HG03064 (cell line): ENCODE data around the gene PPP1R2C.

ENCODE experiments used
- ATAC-seq: cut with Tn5 transposase; IDR thresholded peaks from one replicate; pipeline ENCODE4 v1.9.1; 2021; ENCODE audit warnings: low read depth; ENCODE audit not compliant: unreplicated experiment

Gene PPP1R2C

DNA sequence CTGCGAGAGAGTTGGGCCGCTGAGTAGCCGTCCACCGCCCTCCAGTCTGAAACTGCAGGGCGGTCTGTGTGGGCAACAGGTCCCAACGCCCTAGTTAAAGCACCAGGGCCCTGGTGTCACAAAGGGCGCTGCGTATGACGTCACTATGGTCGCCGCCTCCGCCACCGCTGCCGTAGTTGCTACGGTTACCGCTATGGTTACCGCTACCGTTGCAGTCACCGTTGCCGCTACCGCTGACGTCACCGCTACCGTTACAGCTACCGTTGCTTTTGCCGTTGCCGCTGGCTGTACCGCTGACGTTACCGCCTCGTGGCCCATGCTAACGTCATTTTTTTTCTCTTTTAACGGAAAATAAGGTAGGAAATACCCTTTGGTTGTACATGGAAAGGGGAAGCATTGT lies at the start of gene PPP1R2C:
Gene PPP1R2C, minus strand, starts transcription at position 68 of the 400 bp plus-strand sequence. CDS start 84 bp downstream, outside the sequence.
- no peak for ATAC-seq

DNA sequence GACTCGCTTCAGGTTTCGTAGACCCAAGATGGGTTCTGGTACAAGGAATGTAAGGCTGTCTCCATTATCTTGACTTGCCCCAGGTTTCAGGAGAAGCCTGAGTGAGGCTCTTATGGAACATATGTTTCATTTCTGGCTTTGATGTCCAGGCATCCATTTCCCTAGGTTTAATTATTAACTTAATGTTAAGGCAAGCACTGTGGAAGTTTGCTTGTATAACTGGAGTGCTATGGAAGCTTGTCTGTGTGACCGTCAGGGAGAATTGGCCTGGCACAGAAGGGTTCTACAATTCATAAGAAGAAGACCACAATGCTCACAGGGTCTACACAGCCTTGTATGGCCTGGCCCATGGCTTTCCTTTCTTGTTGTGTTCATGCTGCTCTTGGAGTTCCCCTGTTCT lies 47.2 kb upstream of the PPP1R2C start:
- no peak for ATAC-seq

DNA sequence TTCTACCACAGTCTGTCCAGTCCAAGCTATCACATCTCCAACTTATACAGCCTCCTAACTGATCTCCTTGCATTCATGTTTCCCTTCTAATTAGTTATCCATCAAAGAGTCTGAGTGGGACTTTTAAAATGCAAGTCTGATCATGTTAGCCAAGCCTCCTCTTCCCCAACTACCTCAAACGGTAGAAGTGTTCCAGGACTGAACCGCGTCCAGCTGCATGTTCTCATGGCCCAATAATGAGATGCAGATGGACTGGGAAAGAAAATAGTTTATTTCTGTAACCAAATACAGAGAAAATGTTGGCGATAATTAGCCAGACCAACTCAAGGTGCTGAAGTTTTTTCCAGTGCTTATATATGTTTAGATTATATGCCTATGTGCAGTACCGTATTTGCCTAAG lies 46.6 kb upstream of the PPP1R2C start:
- ATAC-seq: no peak

DNA sequence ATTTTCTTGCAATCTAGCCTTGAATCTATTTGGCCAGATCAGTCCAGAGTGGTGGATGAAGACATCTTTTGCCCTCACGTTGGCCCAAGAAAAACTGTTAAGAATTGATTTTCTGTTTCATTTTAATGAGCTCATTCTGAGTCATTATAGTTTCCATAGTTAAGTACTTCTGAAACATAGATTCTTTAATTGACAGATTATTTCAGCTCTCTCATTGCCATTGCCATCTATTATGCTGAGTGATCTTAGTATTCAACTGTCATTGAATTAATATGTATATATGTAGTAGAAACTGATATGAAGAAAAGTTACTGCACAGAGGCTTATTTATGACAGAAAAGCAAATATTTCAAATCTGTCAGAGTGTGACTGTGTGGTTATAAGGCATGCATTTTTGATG lies 45.5 kb upstream of the PPP1R2C start:
- no peak for ATAC-seq

DNA sequence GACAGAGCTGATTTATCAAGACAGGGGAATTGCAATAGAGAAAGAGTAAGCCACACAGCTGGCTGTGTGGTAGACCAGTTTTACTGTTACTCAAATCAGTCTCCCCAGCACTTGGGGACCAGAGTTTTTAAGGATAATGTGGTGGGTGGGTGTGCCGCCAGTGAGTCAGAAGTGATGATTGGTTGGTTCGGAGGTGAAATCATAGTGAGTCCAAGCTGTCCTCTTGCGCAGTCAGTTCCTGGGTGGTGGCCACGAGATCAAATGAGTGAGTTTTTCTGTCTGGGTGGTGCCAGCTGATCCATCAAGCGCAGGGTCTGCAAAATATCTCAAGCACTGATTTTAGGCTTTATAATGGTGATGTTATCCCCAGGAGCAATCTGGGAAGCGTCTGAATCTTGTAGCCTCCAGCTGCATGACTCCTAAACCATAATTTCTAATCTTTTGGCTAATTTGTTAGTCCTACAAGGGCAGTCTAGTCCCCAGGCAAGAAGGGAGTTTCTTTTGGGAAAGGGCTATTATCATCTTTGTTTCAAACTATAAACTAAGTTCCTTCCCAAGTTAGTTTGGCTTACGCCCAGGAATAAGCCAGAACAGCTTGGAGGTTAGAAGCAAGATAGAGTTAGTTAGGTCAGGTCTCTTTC lies 44.0 kb upstream of the PPP1R2C start:
- no peak for ATAC-seq

DNA sequence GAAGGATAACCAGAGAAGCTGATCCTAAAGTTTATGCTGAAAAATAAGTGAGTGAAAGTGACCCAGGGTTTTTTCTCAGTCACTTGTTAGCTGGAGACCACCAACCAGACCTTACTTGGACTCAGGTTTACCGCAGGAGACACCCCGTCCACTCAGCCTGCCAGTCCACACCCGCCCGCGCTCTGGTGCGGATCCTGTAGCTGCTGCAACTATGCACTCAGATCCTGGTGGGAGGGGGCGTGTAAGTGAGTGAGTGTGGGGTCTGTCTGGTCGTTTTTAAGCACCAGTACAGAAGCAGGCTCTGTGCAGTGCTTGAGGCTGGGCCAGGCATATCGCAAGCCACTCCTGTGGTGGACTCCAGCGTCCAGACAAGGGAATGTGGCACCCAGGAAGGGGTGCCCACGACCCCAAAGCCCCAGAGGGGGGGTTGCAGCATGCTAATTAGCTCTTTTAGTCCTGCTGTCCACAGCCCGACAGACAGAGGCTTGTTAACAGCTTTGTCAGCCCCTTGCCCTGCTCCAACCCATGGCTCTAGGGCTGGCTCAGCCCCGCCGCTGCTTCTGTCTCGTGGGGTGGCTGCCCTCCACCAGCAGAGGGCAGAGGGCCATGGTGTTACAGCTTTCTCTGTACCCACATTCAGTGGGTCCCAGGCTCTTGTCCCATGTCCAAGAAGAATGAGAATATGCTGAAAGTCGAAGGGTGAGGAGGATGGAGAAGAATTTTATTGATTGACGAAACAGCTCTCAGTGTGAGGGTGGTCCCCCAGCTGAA lies 40.4 kb upstream of the PPP1R2C start:
- no peak for ATAC-seq

DNA sequence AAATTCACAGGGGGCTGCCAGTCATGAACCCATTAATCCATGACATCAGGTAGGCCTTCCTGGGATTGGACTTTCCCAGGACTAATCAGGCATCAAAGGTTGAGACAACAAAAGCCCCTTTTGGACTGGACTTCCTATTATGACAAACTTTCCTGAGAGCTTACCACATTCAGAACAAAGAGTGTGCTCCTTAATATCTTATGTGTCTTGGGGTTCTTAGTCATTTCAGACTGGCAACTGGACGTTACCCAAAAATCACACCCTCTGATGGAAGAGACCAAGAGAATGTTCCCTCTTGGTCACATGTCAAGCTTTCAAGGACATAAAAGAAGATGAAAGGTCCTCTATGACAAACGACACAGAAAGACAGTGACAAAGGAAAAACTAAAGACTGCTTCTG lies 31.6 kb upstream of the PPP1R2C start:
- ATAC-seq: no peak

DNA sequence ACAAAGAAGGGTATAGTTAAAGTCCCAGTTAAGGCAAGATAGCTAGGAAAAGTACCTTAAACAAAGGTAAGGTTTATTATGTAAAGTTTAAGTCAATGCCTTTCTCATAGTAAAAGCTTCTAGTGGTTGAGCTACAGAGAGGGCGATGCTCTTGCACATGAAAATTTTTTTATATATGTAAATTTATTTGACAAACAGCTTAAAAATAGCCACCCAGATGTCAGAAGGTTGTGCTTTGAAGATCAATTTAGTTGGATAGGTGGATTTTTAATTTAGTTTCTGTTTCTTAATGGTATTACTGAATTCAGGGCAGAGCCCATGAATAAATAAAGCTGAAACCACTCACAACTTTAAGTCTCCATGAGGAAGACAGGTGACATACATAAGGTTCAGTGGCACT lies 29.4 kb upstream of the PPP1R2C start:
- ATAC-seq: no peak

DNA sequence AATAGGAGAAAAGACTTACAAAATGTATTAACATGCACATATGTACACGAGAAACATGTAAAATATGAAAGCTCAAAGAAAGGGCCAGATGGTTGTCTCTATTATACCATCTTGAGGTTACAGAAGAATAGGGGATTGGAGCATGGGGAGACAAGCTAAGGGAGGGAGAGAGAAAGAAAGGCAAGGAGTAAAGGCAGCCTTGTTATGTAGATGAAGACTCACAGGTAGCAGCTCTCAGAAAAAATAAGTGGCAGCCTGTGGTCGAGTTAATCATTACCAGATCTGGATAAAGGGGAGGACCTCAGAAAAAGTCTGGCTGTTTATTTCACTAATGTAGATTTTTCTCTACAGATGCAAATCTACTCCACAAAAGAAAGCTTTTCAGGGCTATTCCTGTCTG lies 26.6 kb upstream of the PPP1R2C start:
- no peak for ATAC-seq

DNA sequence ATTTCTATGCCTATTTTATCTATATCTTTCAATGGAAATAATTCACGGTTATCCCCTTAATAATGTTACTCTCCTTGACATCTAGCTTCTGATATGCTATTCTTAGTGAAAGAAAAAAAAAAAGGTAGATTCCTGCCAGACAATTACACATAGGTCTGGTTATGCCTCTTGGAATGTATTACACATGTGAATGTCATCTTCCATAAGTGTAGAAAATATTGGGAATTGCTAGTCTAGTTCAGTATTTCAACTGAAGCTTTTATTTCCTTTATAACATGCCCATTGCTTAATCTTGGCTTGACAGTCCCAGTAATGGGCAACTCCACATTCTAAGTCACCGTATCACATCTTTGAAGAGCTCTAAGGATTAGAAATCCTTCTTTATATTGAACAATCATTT lies 25.4 kb upstream of the PPP1R2C start:
- ATAC-seq: no peak

DNA sequence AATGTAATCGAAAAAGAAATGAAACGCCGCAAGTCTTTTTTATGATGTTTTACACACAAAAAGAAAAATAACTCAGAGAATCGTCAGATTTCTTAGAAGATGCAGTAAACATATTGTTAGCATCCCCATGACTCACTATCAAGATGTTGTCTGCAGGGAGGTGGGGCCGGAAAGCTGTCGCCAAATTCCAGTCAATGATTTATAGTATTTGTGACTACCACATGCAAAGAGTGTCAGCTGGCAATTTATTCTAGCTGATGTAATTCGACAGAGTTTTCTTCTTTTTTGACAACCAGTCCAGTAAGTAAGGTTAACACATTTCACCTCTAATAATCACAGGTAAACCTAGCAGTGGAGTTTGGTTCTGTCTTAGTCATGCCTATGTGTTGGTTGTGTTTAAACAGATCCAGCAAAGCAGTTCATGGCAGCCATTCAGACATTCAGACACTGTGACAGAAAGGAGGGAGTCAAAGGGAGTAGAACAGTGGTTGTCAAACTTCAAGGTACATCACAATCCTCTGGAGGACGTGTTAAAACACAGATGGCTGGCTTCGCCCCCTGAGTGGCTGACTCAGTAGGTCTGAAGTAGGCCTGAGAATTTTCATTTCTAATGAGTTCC lies 19.8 kb upstream of the PPP1R2C start:
- ATAC-seq: no peak

DNA sequence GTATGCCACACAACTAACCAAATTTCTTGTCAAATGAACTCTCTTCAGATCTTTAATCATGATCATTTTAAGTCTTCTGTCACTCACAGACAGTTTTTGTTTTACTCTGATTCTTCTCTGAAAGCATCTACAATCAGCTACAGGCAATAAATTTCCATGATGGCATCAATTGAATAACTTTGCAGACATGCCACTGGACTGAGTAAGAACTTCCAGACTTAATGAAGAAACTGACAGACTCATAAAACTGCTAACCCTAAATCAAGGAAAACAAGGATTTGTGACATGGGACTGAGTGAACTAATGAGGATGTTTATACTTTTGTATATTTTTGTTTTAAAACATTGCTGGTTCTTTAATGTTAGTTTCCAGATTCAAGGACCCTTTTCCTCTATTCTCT lies 5.5 kb upstream of the PPP1R2C start:
- no peak for ATAC-seq

DNA sequence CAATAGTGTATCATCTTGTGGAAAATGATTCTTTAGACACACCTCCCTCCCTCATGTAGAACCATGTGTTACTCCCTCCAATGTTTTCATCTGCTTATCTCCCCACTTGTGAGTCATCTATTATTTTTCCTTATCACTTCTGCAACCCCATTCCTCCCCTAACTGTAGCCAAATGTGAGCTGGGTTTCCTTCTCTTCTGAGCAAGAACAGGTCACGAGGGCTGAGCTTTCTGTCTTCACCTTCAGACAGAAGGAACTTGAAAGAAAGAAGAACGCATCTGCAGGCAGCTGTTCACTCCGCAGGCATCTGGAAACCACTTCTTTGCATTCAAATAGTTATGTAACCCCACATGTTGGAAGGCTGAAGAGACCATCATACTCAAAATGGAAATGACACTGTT lies 1.8 kb downstream of the PPP1R2C start:
- no peak for ATAC-seq

DNA sequence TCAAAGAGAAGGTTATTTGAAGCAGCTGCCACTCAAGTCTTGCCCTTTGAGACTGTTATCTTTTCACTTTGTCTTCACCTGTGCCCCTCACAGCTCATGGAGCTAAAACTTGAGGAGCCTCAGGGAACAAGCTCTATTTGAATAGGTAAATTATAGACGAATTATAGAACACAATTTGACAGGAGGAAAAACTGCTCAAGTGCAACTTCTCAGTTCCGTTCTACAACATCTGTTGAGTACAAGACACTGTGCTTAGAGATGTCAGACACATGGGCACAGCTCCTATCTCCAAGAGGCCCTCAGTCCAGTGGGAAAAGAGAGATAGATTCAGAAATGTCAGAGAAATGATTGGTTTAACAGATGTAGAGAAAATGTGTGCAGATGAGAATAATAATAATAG lies 5.1 kb downstream of the PPP1R2C start:
- no peak for ATAC-seq

DNA sequence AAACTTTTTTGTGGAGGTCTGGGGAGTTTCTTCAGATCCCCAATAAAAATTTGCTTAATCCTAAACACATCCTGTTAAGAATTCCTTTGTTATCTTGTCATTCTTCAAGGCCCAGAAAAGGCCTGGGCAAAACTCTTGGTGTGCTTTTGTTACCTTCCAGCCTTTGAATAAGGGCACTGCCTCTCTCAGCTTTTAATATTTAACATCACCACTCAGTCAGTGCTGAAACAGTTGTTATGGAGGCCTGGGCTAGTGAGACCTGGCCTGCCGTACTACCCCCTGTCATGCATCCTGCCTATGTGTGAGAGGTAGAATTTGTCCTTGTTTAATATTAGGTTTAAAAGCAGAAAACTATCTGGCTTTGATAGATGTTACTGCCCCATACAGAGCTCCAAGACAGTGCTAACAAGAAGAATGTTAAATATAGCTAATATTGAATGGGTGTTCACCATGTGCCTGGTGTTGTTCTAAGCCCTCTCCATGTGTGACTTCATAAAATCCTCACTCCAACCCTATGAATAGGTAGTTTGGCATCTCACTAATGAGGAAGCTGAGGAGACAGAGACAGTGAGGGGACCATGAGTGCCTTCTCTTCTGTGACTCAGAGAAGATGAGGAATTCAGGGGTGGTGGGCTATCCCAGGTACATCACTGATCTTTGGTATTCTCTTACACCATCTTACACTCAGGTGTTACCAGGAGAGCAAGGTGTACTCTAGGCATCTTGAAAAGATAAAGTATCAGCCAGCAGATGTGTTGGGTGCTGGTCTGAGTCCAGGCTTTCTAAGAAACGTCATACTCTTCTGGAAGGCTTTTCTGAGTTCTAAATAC lies 6.2 kb downstream of the PPP1R2C start:
- no peak for ATAC-seq

DNA sequence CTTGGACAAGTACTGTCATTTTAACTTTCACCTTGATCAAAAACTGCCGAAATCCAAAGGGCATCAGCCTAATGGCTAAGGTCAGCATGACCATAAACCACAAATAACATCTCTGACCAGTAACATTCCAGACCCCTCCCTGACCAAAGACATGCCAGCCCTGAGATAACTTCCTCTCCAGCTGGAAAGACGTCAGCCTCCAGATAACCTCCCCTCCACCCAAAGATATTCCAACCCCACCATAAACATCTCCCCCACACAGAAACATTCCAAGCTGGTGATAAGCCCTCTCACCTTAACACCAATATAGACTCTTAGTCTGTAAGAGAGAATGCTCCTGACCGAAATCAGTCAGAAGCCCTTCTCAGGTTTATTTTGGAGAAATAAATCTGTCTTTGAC lies 7.4 kb downstream of the PPP1R2C start:
- no peak for ATAC-seq

DNA sequence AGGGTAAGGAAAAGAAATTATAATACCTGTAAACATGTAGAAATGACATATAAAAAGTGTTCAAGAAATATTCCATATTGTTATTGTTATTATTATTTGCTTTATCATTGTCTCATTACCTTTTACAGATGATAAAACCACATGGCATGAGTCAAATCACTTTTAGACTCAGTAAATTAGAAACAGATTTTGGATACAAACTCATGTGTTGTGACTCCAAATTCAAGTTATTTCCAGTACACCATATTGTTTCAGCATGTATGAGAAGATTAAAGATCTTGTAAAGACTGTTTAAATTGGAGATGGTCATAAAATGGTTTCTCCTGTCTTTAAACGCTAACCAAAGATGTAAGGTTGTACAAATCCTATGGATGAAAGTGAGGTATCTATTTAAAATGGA lies 18.1 kb downstream of the PPP1R2C start:
- no peak for ATAC-seq

DNA sequence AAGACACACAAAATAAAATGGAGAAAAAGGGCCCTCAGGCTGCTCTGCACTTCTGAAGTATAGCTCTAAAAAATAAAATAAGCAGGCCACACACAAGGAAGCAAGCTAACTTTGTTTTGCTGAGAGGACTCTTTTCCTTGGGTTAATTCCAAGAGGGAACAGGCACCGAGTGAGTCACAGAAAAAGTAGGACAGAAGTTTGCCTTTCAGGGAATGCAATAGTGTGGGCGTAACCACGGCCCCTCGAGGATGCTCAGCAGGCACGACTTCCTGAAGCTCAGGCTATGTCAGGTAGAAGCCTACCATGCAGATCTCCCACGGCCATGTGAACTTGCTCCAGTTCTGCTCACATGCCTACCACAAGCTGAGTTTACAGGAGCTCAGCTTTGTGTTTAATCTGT lies 22.1 kb downstream of the PPP1R2C start:
- no peak for ATAC-seq

DNA sequence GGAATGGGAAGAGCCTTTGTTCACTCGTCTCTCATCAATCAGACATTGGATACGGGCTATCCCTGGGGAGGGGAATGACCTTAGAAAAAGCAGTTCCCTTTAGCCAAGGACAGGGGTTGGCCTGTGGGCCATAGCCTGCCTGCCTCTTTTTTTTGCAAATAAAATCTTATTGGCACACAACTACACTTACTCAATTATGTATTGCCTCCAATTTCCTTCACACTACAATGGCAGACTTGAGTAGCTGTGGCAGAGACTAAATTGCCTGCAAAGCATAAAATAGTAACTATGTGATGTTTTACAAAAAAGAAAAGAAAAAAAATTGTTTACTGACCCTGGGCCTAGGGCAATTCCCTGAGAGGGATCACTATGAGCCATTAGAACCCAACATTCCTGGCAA lies 23.4 kb downstream of the PPP1R2C start:
- ATAC-seq: no peak

DNA sequence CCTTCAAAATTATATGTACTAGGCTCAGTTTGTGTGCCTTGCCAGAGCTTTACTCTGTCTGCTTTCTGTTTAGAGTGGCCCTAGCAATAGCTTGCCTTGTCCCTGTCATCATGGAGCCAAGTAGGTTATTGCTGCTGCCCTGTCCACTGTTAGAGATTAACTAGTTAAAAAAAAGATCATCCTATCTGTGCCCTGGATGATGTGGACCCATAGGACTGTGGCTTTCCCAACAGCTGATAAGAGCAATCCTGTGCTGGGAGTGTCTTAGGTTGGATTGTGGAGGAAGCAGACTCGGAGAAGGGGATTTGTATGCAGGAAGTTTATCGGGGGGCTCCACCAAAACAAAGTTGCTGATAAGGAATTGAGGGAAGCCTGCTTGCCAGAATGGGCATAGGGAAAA lies 23.8 kb downstream of the PPP1R2C start:
- ATAC-seq: no peak

DNA sequence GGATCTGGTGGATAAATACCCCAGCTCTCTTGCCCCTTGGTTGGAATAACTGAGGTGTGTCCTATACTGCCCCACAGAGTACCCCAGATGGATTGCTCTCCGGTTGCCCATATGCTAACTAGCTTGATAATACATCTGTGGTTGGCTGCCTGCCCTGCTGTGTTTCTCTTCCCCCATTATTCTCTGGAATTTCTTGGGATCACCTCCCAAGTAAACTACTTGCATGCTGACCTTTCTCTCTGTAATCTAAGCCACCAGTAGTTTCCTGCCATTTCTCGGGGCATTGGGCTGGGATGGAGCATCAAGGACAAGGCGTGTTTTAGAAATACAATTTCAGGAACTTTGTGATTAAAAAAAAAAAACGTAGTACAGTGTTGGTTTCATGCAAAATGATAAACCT lies 25.2 kb downstream of the PPP1R2C start:
- ATAC-seq: no peak
